ENCODE data around the gene LMLN.

DNA sequence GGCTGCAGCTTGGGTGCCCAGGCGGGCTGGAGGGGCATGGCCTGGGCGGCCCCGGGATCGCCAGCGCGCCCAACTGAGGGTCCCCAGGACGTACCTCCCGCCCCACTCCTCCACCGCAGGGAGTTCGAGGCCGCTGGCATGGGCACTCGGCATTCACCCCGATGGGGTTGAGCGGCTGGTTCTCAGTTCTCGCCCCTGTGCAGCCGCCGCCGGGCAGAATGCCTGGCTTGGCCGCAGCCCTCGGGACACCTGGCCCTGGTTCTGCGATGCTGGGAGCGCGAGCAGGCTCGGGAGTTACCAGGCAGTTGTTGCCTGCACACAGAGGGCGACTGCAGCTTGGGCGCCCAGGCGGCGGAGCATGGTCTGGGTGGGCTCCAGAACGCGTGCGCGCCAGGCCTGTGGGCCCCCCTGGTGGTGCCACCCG lies 121.4 kb downstream of the LMLN start:
- TF ChIP-seq, protein P1, sequence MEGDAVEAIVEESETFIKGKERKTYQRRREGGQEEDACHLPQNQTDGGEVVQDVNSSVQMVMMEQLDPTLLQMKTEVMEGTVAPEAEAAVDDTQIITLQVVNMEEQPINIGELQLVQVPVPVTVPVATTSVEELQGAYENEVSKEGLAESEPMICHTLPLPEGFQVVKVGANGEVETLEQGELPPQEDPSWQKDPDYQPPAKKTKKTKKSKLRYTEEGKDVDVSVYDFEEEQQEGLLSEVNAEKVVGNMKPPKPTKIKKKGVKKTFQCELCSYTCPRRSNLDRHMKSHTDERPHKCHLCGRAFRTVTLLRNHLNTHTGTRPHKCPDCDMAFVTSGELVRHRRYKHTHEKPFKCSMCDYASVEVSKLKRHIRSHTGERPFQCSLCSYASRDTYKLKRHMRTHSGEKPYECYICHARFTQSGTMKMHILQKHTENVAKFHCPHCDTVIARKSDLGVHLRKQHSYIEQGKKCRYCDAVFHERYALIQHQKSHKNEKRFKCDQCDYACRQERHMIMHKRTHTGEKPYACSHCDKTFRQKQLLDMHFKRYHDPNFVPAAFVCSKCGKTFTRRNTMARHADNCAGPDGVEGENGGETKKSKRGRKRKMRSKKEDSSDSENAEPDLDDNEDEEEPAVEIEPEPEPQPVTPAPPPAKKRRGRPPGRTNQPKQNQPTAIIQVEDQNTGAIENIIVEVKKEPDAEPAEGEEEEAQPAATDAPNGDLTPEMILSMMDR (IDR thresholded peaks at IDR 0.05), result no peak
- TF ChIP-seq POLR2A (IDR thresholded peaks at IDR 0.05) (no peak), POLR2AphosphoS5 (IDR thresholded peaks at IDR 0.05) (no peak), EP300 (IDR thresholded peaks at IDR 0.05) (no peak)
